ENCODE data around the gene SLC6A19. TPM values are rescaled to one million over a fixed set of nuclear protein-coding genes. Genes with fewer than 3 reads are reported as not detected.

SLC6A19 gene
- total RNA-seq, 4 donors from 2014 or later: under 0.01 TPM; not detected in 3

- Histone ChIP-seq H3K4me1 (no peaks in the 10 kb centered on the region), H3K27me3 (peaks cover 0 to 29% of the 10 kb centered on the region in 2 donors), H3K9me3 (peaks cover 0 to 6% (median 0%) of the 10 kb centered on the region in 4 donors), H3K4me3 (no peak overlapping the region), H3K27ac (no peak overlapping the region), H3K36me3 (no peaks in the 10 kb centered on the region)
- 69 to 71% methylated on average over 18 of the region's 18 CpGs for WGBS, 2 donors
- no peak for DNase-seq (ENCODE audit: low spot score in 2 of 2)
- TF ChIP-seq CTCF (IDR thresholded peaks at IDR 0.05) (no peak), EP300 (IDR thresholded peaks at IDR 0.05) (no peak), POLR2A (IDR thresholded peaks at IDR 0.05) (no peak)
Measured at GRCh38 chr5:1192971-1193590, 8.3 kb upstream of the SLC6A19 start.

GRCh38 chr5:1193591-1193985 is 7.8 kb upstream of the SLC6A19 start:
- Histone ChIP-seq H3K36me3 (no peaks in the 10 kb centered on the region), H3K27me3 (peaks cover 0 to 30% of the 10 kb centered on the region in 2 donors), H3K4me3 (no peak overlapping the region), H3K4me1 (no peaks in the 10 kb centered on the region), H3K27ac (no peak overlapping the region), H3K9me3 (peaks cover 0 to 6% (median 0%) of the 10 kb centered on the region in 4 donors)
- WGBS, 2 donors: 82% methylated on average over 10 to 27 of the region's 28 CpGs
- no peak for DNase-seq (ENCODE audit: low spot score in 2 of 2)
- TF ChIP-seq CTCF (IDR thresholded peaks at IDR 0.05) (no peak), POLR2A (IDR thresholded peaks at IDR 0.05) (no peak), EP300 (IDR thresholded peaks at IDR 0.05) (no peak)

GRCh38 chr5:1194378-1194777 is 7.0 kb upstream of the SLC6A19 start:
- no peaks in the 10 kb centered on the region for H3K4me1 ChIP-seq
- H3K4me3 ChIP-seq: no peak overlapping the region
- H3K9me3 ChIP-seq: peaks cover 0 to 6% (median 0%) of the 10 kb centered on the region in 4 donors
- no peak for TF ChIP-seq CTCF (IDR thresholded peaks at IDR 0.05)
- peaks cover 0 to 26% of the 10 kb centered on the region in 2 donors for H3K27me3 ChIP-seq
- DNase-seq (ENCODE audit: low spot score in 2 of 2): no peak
- 86 to 90% methylated on average over 6 of the region's 6 CpGs for WGBS, 2 donors
- no peaks in the 10 kb centered on the region for H3K36me3 ChIP-seq
- no peak overlapping the region for H3K27ac ChIP-seq

GRCh38 chr5:1195439-1195838 is 6.0 kb upstream of the SLC6A19 start:
- Histone ChIP-seq H3K27me3 (peaks cover 0 to 22% of the 10 kb centered on the region in 2 donors), H3K9me3 (peaks cover 0 to 6% (median 0%) of the 10 kb centered on the region in 4 donors), H3K4me1 (no peaks in the 10 kb centered on the region), H3K4me3 (no peak overlapping the region), H3K27ac (no peak overlapping the region), H3K36me3 (no peaks in the 10 kb centered on the region)
- WGBS, 2 donors: 88 to 94% methylated on average over 3 to 5 of the region's 5 CpGs
- DNase-seq (ENCODE audit: low spot score in 2 of 2): no peak
- TF ChIP-seq EP300 (IDR thresholded peaks at IDR 0.05) (no peak), POLR2A (IDR thresholded peaks at IDR 0.05) (no peak), CTCF (IDR thresholded peaks at IDR 0.05) (no peak)

GRCh38 chr5:1195916-1196315 is 5.5 kb upstream of the SLC6A19 start:
- DNase-seq (ENCODE audit: low spot score in 2 of 2): no peak
- Histone ChIP-seq H3K4me3 (no peak overlapping the region), H3K36me3 (no peaks in the 10 kb centered on the region), H3K4me1 (no peaks in the 10 kb centered on the region), H3K9me3 (peaks cover 0 to 6% (median 0%) of the 10 kb centered on the region in 4 donors), H3K27ac (no peak overlapping the region), H3K27me3 (peaks cover 0 to 22% of the 10 kb centered on the region in 2 donors)
- no peak for TF ChIP-seq EP300 (IDR thresholded peaks at IDR 0.05)
- no peak for TF ChIP-seq CTCF (IDR thresholded peaks at IDR 0.05)
- TF ChIP-seq POLR2A (IDR thresholded peaks at IDR 0.05): no peak
- 72 to 75% methylated on average over 24 of the region's 24 CpGs for WGBS, 2 donors

Data from tibial nerve (tissue), 4 donors.